AG04449 (cell line): ENCODE data around the gene TMEM69.
A peak's percentile ranks its signal among the peaks of the same experiment; 100 is the strongest.

ENCODE experiments used
- CTCF ChIA-PET: fragments of 350-600 bp; formaldehyde crosslinking; extraction: SDS; loops from one replicate; lab custom pipeline; 2021; ENCODE audit warnings: antibody characterized with exemption; lab: Yijun Ruan, JAX
- POLR2A ChIA-PET: fragments of 400-600, 350-600 bp; formaldehyde crosslinking; extraction: SDS; loops from one replicate; lab custom pipeline; 2020; ENCODE audit warnings: antibody characterized with exemption, inconsistent platforms; lab: Yijun Ruan, JAX
- DNase-seq: peaks from one replicate; pipeline ENCODE4 v3.0.0-alpha.2; 2010; ENCODE audit warnings: low read depth, low spot score
- H3K4me3 ChIP-seq: 2 replicates; pipeline ENCODE4 v1.5.1; 2011; ENCODE audit warnings: low read depth, mild to moderate bottlenecking, control low read depth, low read length
- TF ChIP-seq, protein P1 (sequence below): IDR thresholded peaks from one replicate; pipeline ENCODE4 v1.5.1; 2011; ENCODE audit warnings: mild to moderate bottlenecking, moderate library complexity, low read length, control low read depth, inconsistent platforms; ENCODE audit not compliant: insufficient read depth; ENCODE audit errors: missing control alignments

The TMEM69 gene

DNA sequence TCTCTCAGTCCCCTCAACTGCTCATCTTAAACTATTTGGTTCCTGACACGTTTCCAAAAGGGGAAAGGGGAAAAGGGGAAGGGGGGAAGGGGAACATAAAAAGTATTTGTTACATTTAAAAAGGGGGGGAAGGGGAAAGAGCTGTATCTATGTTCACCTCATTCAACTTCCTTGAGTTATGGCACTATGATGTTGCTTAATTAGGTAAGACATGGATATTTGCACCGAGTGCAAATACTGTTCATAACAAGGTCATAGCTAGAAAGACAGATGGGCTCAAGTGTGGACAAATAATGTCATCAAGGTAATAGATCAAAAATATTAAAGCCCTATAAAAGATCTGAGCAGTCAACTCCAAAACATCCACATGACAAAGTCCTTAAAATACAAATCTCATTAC lies 27.6 kb upstream of the TMEM69 start:
- no peak for DNase-seq
- TF ChIP-seq, protein P1, sequence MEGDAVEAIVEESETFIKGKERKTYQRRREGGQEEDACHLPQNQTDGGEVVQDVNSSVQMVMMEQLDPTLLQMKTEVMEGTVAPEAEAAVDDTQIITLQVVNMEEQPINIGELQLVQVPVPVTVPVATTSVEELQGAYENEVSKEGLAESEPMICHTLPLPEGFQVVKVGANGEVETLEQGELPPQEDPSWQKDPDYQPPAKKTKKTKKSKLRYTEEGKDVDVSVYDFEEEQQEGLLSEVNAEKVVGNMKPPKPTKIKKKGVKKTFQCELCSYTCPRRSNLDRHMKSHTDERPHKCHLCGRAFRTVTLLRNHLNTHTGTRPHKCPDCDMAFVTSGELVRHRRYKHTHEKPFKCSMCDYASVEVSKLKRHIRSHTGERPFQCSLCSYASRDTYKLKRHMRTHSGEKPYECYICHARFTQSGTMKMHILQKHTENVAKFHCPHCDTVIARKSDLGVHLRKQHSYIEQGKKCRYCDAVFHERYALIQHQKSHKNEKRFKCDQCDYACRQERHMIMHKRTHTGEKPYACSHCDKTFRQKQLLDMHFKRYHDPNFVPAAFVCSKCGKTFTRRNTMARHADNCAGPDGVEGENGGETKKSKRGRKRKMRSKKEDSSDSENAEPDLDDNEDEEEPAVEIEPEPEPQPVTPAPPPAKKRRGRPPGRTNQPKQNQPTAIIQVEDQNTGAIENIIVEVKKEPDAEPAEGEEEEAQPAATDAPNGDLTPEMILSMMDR = no peak
- H3K4me3 ChIP-seq = no peak overlapping the region
- POLR2A ChIA-PET = no interaction called here
- CTCF ChIA-PET = no interaction called here

DNA sequence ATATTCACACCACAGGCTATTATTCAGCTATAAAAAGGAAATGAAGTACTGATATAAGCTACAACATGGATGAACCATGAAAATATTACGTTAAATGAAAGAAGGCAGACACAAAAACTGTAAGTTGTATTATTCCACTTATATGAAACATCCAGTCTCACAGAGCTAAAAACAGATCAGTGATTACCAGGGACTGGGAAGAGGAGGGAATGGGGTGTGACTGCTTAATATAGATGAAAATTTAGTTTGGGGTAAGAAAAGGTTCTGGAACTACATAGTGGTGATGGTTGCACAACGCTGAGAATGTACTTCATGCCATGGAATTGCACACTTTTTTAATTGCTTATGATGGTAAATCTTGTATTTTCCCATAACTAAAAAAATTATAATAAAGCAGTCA lies 21.1 kb upstream of the TMEM69 start:
- no peak overlapping the region for H3K4me3 ChIP-seq
- POLR2A ChIA-PET = no interaction called here
- CTCF ChIA-PET = no interaction called here
- TF ChIP-seq, protein P1 = no peak
- DNase-seq = no peak

DNA sequence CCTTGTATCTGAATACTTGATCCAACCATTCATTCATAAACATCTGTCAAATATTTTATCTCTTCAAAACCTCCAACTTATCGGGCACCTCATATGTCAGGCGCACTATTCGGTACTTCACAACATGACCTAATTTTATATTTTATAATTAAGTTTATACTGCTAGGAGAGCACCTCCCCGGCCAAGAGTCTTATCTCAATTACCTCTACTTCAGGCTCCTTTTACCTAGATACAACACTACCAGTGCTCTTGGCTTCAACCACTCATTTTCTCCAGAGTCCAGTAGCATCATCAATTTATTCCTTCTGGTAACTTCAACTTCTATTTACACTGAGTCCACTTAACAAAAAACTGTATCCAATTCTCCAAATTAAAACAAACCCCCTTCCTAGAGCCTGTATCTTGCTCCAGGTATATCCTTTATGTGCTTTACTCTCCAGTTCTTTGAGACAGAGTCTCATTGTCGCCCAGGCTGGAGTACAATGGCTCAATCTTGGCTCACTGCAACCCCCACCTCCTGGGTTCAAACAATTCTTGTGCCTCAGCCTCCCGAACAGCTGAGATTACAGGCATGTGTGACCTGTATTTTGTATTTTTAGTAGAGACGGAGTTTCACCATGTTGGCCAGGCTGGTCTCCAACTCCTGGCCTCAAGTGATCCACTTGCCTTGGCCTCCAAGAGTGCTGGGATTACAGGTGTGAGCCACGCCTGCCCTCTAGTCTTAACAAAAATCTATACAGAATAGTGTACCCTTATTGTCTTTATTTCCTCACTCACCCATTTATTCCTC lies 20.5 kb upstream of the TMEM69 start:
- POLR2A ChIA-PET = no interaction called here
- no peak overlapping the region for H3K4me3 ChIP-seq
- TF ChIP-seq, protein P1 = no peak
- CTCF ChIA-PET = no interaction called here
- DNase-seq = no peak

DNA sequence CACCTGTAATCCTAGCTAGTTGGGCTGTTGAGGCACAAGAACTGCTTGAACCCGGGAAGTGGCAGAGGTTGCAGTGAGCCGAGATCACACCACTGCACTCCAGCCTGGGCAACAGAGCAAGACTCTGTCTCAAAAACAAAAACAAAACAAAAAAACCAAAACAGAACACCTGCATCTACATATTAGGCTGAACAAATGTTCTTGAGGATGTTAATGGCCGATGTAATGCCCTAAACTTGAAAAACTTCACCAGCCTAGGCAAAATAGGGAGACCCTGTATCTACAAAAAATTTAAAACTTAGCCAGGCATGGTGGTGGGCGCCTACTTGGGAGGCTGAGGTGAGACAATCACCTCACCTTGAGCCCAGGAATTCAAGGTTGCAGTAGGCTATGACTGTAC lies 19.5 kb upstream of the TMEM69 start:
- CTCF ChIA-PET = no interaction called here
- TF ChIP-seq, protein P1 = no peak
- POLR2A ChIA-PET = no interaction called here
- DNase-seq = no peak
- H3K4me3 ChIP-seq = no peak overlapping the region

DNA sequence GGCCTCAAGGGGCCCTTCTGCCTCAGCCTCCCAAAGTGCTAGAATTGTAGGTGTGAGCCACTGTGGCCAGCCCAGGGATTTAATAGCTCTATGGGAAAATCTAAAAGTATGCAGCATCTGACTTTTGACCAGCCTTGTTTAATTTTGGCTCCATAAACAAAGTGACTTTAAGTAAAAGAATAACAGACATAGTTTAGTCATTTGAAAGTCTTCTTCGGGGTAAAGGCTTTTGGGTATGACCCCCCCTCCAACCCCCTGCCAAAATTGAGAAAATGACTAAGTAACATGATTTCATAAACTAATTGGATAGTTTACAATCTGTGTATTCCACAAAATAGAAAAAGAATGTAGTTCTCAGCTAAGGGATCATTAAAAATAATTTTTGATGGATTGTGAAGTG lies 18.6 kb upstream of the TMEM69 start:
- ChIA-PET CTCF (no interaction called here), POLR2A (no interaction called here)
- DNase-seq = peak; percentile 4
- no peak overlapping the region for H3K4me3 ChIP-seq
- TF ChIP-seq, protein P1 = no peak

DNA sequence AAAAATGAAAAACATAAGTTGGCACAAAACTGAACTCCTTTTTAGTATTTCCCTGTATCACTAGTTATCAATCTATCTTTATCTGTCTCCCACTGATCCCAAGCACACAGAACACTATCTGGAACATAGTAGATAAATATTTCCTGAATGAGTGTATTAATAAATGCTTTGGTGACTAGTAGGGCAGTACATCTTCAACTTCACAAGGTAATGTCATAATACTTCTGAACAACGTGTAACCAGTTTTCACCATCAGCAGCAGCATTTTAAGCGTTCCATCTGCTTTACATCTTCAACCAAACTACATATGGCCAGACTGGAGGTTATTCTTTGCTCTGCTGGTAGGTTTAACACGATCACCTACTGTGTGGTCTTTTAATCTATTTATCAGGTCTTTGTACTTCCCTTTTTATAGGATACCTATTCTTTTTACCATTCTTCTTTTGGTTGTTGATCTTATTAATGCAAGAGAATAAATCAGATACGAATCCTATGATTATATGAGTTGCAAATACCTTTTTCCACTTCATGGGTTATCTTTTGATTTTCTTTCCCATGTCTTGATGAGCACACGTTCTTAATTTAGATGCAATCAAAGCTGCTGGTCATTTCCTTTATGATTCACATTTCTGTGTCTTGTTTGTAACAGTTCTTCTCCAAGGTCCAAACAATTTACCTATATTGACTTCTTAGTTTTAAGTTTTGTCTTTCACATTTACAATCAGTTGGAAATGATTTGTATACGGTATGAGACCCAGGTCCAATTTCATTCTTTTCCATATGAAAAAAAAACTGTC lies 17.9 kb upstream of the TMEM69 start:
- peak; percentile 23 for DNase-seq
- TF ChIP-seq, protein P1 = no peak
- CTCF ChIA-PET = interaction anchor here (0.8 to 1.0 kb wide), 2 partner anchors 15 to 21 kb away, joined by 3 to 4 read pairs; no protein-coding TSS in a partner anchor
- H3K4me3 ChIP-seq = no peak overlapping the region
- POLR2A ChIA-PET = no interaction called here
